K562 (cell line): Measurements from ENCODE around the gene COQ8A. TPM values are rescaled to one million over a fixed set of nuclear protein-coding genes. Genes with fewer than 3 reads are reported as not detected.

Experiments
- ATAC-seq: fragments of 200-7000 bp; cut with Tn5 transposase; 3 replicates; pipeline ENCODE4 v1.9.1; 2020; ENCODE audit warnings: moderate library complexity
- BruUV-seq: library from RNA; stranded (reverse); fragments of 400-500 nt; replicated peaks from 2 replicates; lab custom pipeline; 2021; lab: Mats Ljungman, UMichigan
- CTCF ChIA-PET: fragments of 300-600 bp; formaldehyde crosslinking; extraction: SDS; loops from one replicate; lab custom pipeline; 2021; ENCODE audit warnings: low intra/inter-chr PET ratio; lab: Yijun Ruan, JAX
- POLR2A ChIA-PET: fragments of 300-600, 350-650 bp; sonication (Branson Sonifier 250); formaldehyde crosslinking; extraction: SDS; loops from one replicate; lab custom pipeline; 2021; ENCODE audit warnings: antibody characterized with exemption, inconsistent platforms; lab: Yijun Ruan, JAX
- DNase-seq, 4 experiments: peaks; one replicate each; pipeline versions ENCODE4 v3.0.0 to v3.0.0-alpha.2; 2011 to 2018; ENCODE audit warnings: low spot score in 3 of 4, mixed read lengths in 3 of 4; ENCODE audit errors: extremely low read depth in 1 of 4
- FAIRE-seq: peaks from 2 replicates; lab custom pipeline; 2011; peaks lifted over from hg19 to GRCh38; lab: Jason Lieb, UNC
- H2AFZ ChIP-seq: 2 replicates; pipeline ENCODE4 v1.6.0; 2011; ENCODE audit warnings: low read depth, low read length, control low read depth, inconsistent platforms
- H3K27ac ChIP-seq: fragments of 200-600 bp; 3 replicates; pipeline ENCODE4 v1.8.0; 2011; ENCODE audit warnings: low read depth, mild to moderate bottlenecking, control low read depth, inconsistent platforms, low read length, moderate library complexity, mixed read lengths; ENCODE audit errors: extremely low read depth
- H3K27me3 ChIP-seq, 2 experiments: fragments of 300-600 bp in 1 of 2; 2 replicates in 1 of 2; 3 replicates in 1 of 2; pipeline versions ENCODE4 v1.6.0 to v1.8.0; 2011; ENCODE audit warnings: inconsistent platforms in 2 of 2, low read length in 2 of 2, mild to moderate bottlenecking in 1 of 2, mixed read lengths in 1 of 2, moderate library complexity in 1 of 2; ENCODE audit not compliant: control insufficient read depth in 2 of 2, insufficient read depth in 2 of 2
- H3K36me3 ChIP-seq: fragments of 300-600 bp; 3 replicates; pipeline ENCODE4 v1.8.0; 2011; ENCODE audit warnings: mild to moderate bottlenecking, low read length, inconsistent platforms; ENCODE audit not compliant: control insufficient read depth, insufficient read depth
- H3K4me1 ChIP-seq, 2 experiments: fragments of 200-600 bp in 1 of 2; replicated peaks in 1 of 2; 2 replicates in 1 of 2; 3 replicates in 1 of 2; pipeline versions ENCODE4 v1.5.1 to v1.8.0; 2011; ENCODE audit warnings: inconsistent platforms in 2 of 2, low read length in 2 of 2, mild to moderate bottlenecking in 1 of 2, mixed read lengths in 1 of 2, moderate library complexity in 1 of 2; ENCODE audit not compliant: control insufficient read depth in 2 of 2, insufficient read depth in 2 of 2
- H3K4me2 ChIP-seq: 2 replicates; pipeline ENCODE4 v1.6.1; 2011; ENCODE audit warnings: low read length, control low read depth, inconsistent platforms, mixed read lengths; ENCODE audit not compliant: insufficient read depth
- H3K4me3 ChIP-seq: fragments of 200-600 bp; sonication (generic), shearing (Covaris generic); 2 replicates; pipeline ENCODE4 v1.5.1; 2016; ENCODE audit warnings: control low read depth, inconsistent platforms
- H3K79me2 ChIP-seq: fragments of 200-600 bp; 3 replicates; pipeline ENCODE4 v1.8.0; 2011; ENCODE audit warnings: low read length, inconsistent platforms; ENCODE audit not compliant: control insufficient read depth, insufficient read depth
- H3K9ac ChIP-seq, 2 experiments: 2 replicates each; pipeline versions ENCODE4 v1.6.0 to v1.6.1; 2011; ENCODE audit warnings: low read depth in 2 of 2, low read length in 2 of 2, control low read depth in 1 of 2, inconsistent platforms in 1 of 2, mild to moderate bottlenecking in 1 of 2, mixed read lengths in 1 of 2; ENCODE audit not compliant: insufficient read depth in 1 of 2
- H3K9me1 ChIP-seq: one replicate; pipeline ENCODE4 v1.6.0; 2011; ENCODE audit warnings: inconsistent platforms, mild to moderate bottlenecking, low read length, moderate library complexity; ENCODE audit not compliant: control insufficient read depth, insufficient read depth
- H3K9me3 ChIP-seq: replicated peaks from 2 replicates; pipeline ENCODE4 v1.5.1; 2011; ENCODE audit warnings: low read depth, low read length, inconsistent platforms; ENCODE audit not compliant: control insufficient read depth, insufficient read depth
- H4K20me1 ChIP-seq: replicated peaks from 2 replicates; pipeline ENCODE4 v1.6.1; 2011; ENCODE audit warnings: low read length, inconsistent platforms, mixed read lengths; ENCODE audit not compliant: control insufficient read depth, insufficient read depth
- KDM4B ChIP-seq, 2 experiments: fragments of 450-650 bp in 1 of 2; sonication (generic) in 1 of 2; IDR thresholded peaks; 2 replicates each; pipeline ENCODE4 v1.6.1; 2016 to 2017; ENCODE audit warnings: borderline replicate concordance in 2 of 2, antibody characterized with exemption in 1 of 2, low read depth in 1 of 2, mild to moderate bottlenecking in 1 of 2
- MGA ChIP-seq: fragments of 450-650 bp; IDR thresholded peaks from 2 replicates; pipeline ENCODE4 v1.6.1; 2016; ENCODE audit warnings: mild to moderate bottlenecking, moderate library complexity
- ZNF174 ChIP-seq: fragments of 250-450 bp; sonication (Bioruptor Pico); IDR thresholded peaks from 2 replicates; pipeline ENCODE4 v1.4.0; 2020; ENCODE audit warnings: mild to moderate bottlenecking
- ZNF668 ChIP-seq: fragments of 250-450 bp; sonication (Bioruptor Pico); IDR thresholded peaks from 2 replicates; pipeline ENCODE4 v1.8.0; 2022; ENCODE audit warnings: mild to moderate bottlenecking, inconsistent platforms
- WGBS: fragments of 100-300 bp; shearing (Covaris generic); methylation state at CpG from one replicate; pipeline ENCODE4 v1.1.6; 2016; ENCODE audit warnings: low coverage, mixed read lengths; ENCODE audit not compliant: insufficient coverage; ENCODE audit errors: missing lambda C conversion rate; 5-methylcytosine and 5-hydroxymethylcytosine counted together
- in situ Hi-C: fragments of 300-500 bp; cut with MboI; formaldehyde crosslinking; loops from 4 replicates; pipeline ENCODE4 v1.15.0; 2018; ENCODE audit warnings: inconsistent platforms, mixed read lengths
- intact Hi-C: fragments of 100-400 bp; cut with micrococcal nuclease; formaldehyde crosslinking; loops from 2 replicates; pipeline ENCODE4 v1.14.2; 2022
- polyA plus RNA-seq, 8 experiments: library from polyadenylated mRNA; depleted of rRNA in 4 of 8; stranded (reverse) in 5 of 8; unstranded in 3 of 8; fragments of >200 nt; fragmentation: Nextera tagmentation in 2 of 8; fragmentation: Illumina TruSeq in 1 of 8; extraction: Ambion mirVana in 2 of 8; extraction: Trizol in 1 of 8; gene quantifications; 2 replicates each; pipeline versions ENCODE4 v1.2.1 to v1.2.3, GENCODE V29; 2011 to 2014; ENCODE audit warnings: inconsistent platforms in 1 of 8, missing spikeins in 1 of 8
- total RNA-seq, 7 experiments: library from RNA; depleted of rRNA in 6 of 7; stranded (reverse); fragments of >200 nt in 6 of 7; fragmentation: Illumina TruSeq in 2 of 7; extraction: Trizol in 2 of 7; gene quantifications; 2 replicates each; pipeline versions ENCODE4 v1.2.1 to v1.2.3, GENCODE V29; 2011 to 2021; ENCODE audit warnings: low replicate concordance in 1 of 7
- TF ChIP-seq, protein P1 (sequence below): fragments of 450-650 bp; IDR thresholded peaks from 2 replicates; pipeline ENCODE4 v1.6.1; 2017; ENCODE audit warnings: antibody characterized with exemption
- TF ChIP-seq, protein P2 (sequence below): fragments of 200-800 bp; sonication (Bioruptor generic); IDR thresholded peaks from 2 replicates; pipeline ENCODE4 v1.6.1; 2017; ENCODE audit warnings: missing genetic modification characterization, missing compliant biosample characterization

The COQ8A gene
- total and polyA plus RNA-seq, 9 of the 15 experiments (the other 6 are each of a cell fraction or from before 2014, with no cell fraction given): 2.6 to 54.3 (median 32.4) TPM

DNA sequence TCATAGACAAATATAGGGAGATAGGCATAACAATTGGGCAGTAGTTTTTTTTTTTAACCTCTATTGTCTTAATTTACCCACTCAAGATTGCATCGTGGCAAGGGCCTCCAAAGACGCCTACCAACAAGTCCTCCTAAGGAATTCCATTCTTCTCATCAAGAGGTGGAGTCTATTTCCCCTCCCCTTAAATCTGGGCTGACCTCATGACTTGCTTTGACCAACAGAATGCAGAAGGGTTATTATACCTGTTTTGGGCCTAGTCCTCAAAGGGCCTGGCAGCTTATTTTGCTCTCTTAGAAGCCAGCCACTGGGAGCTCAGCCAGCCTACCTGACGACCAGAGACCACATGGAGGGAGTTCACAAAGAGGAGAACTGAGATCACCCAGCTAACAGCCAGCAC, 92.3 kb downstream of the COQ8A start:
- H3K27me3 ChIP-seq: no peaks in the 10 kb centered on the region
- BruUV-seq: no TSS peak
- in situ Hi-C loops: no loop called here
- no peaks in the 10 kb centered on the region for H4K20me1 ChIP-seq
- peaks cover 79% of the 10 kb centered on the region for H3K36me3 ChIP-seq
- CTCF ChIA-PET: no interaction called here
- H3K9ac ChIP-seq: no peak overlapping the region
- no peaks in the 10 kb centered on the region for H3K79me2 ChIP-seq
- POLR2A ChIA-PET: no interaction called here
- TF ChIP-seq, protein P1, sequence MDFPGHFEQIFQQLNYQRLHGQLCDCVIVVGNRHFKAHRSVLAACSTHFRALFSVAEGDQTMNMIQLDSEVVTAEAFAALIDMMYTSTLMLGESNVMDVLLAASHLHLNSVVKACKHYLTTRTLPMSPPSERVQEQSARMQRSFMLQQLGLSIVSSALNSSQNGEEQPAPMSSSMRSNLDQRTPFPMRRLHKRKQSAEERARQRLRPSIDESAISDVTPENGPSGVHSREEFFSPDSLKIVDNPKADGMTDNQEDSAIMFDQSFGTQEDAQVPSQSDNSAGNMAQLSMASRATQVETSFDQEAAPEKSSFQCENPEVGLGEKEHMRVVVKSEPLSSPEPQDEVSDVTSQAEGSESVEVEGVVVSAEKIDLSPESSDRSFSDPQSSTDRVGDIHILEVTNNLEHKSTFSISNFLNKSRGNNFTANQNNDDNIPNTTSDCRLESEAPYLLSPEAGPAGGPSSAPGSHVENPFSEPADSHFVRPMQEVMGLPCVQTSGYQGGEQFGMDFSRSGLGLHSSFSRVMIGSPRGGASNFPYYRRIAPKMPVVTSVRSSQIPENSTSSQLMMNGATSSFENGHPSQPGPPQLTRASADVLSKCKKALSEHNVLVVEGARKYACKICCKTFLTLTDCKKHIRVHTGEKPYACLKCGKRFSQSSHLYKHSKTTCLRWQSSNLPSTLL: no peak
- no peak for TF ChIP-seq ZNF668 (CRISPR knock-in tag)
- no peak for TF ChIP-seq ZNF174
- TF ChIP-seq MGA: no peak
- TF ChIP-seq, protein P2, sequence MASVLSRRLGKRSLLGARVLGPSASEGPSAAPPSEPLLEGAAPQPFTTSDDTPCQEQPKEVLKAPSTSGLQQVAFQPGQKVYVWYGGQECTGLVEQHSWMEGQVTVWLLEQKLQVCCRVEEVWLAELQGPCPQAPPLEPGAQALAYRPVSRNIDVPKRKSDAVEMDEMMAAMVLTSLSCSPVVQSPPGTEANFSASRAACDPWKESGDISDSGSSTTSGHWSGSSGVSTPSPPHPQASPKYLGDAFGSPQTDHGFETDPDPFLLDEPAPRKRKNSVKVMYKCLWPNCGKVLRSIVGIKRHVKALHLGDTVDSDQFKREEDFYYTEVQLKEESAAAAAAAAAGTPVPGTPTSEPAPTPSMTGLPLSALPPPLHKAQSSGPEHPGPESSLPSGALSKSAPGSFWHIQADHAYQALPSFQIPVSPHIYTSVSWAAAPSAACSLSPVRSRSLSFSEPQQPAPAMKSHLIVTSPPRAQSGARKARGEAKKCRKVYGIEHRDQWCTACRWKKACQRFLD (CRISPR knock-in tag): no peak
- TF ChIP-seq KDM4B (IDR thresholded peaks at IDR 0.05; ENCODE audit: borderline replicate concordance in 2 of 2, low read depth in 1 of 2): no peak
- TF ChIP-seq, all 486 proteins: peak for 0
- ATAC-seq (no peak), FAIRE-seq (no peak), DNase-seq (no peak)
- H3K4me1 ChIP-seq: no peaks in the 10 kb centered on the region
- WGBS: 79% methylated on average over 3 of the region's 3 CpGs
- H3K27ac ChIP-seq: no peak overlapping the region
- H3K9me1 ChIP-seq: no peaks in the 10 kb centered on the region
- H3K4me3 ChIP-seq: no peak overlapping the region
- H2AFZ ChIP-seq: no peak overlapping the region
- H3K4me2 ChIP-seq: no peak overlapping the region
- intact Hi-C loops: no loop called here
- no peaks in the 10 kb centered on the region for H3K9me3 ChIP-seq
